ENCODE results near the gene MCM9. TPM values are rescaled to one million over a fixed set of nuclear protein-coding genes. Genes with fewer than 3 reads are reported as not detected.
A peak's percentile ranks its signal among the peaks of the same experiment; 100 is the strongest.

Gene MCM9
- total and polyA plus RNA-seq, 2 of the 13 experiments (the other 11 are each of a cell fraction or from before 2014, with no cell fraction given), result 3.8 to 17.2 TPM

GRCh38 chr6:118934461-118935330, at the start of gene MCM9 (continued):
- TF ChIP-seq KMT2A (CRISPR knock-in tag; IDR thresholded peaks at IDR 0.05), result peak; percentile 72
- TF ChIP-seq ZBTB49 (CRISPR knock-in tag; IDR thresholded peaks at IDR 0.05; ENCODE audit: borderline replicate concordance), result no peak
- TF ChIP-seq CSRNP1 (CRISPR knock-in tag; IDR thresholded peaks at IDR 0.05), result peak; percentile 84
- TF ChIP-seq HNF1A (IDR thresholded peaks at IDR 0.05; ENCODE audit: low read depth), result no peak
- no peak; the same call in 1 of the 2 replicates for TF ChIP-seq HNF1A (CRISPR knock-in tag; IDR thresholded peaks at IDR 0.05; ENCODE audit: borderline replicate concordance)
- no peak for TF ChIP-seq ZNF253 (CRISPR knock-in tag; IDR thresholded peaks at IDR 0.05; ENCODE audit: borderline replicate concordance)
- TF ChIP-seq ZNF543 (CRISPR knock-in tag; IDR thresholded peaks at IDR 0.05), result peak; percentile 75
- peak; percentile 72; the same call in 1 of the 2 replicates for TF ChIP-seq BRD4 (CRISPR knock-in tag; IDR thresholded peaks at IDR 0.05)
- TF ChIP-seq RBAK (CRISPR knock-in tag; IDR thresholded peaks at IDR 0.05), result no peak
- TF ChIP-seq ZNF343 (CRISPR knock-in tag; IDR thresholded peaks at IDR 0.05), result peak; percentile 54; the same call in 1 of the 2 replicates
- 0 out of 2 replicates have a peak, but pooled peaks have one; percentile 10 for TF ChIP-seq GATA4 (IDR thresholded peaks at IDR 0.05; ENCODE audit: borderline replicate concordance, low read depth)
- TF ChIP-seq FOXO1 (CRISPR knock-in tag; IDR thresholded peaks at IDR 0.05), result no peak
- no peak for TF ChIP-seq PRDM4 (CRISPR knock-in tag; IDR thresholded peaks at IDR 0.05; ENCODE audit: borderline replicate concordance)
- TF ChIP-seq CENPX (CRISPR knock-in tag; IDR thresholded peaks at IDR 0.05), result no peak
- no peak for TF ChIP-seq ZNF792 (CRISPR knock-in tag; IDR thresholded peaks at IDR 0.05)
- TF ChIP-seq NFE2L1 (CRISPR knock-in tag; IDR thresholded peaks at IDR 0.05; ENCODE audit: borderline replicate concordance), result no peak
- no peak for TF ChIP-seq FOSL2 (CRISPR knock-in tag; IDR thresholded peaks at IDR 0.05)
- TF ChIP-seq ZNF660 (CRISPR knock-in tag; IDR thresholded peaks at IDR 0.05; ENCODE audit: borderline replicate concordance, low read depth), result no peak
